ENCODE results near the gene TAGAP. TPM values are rescaled to one million over a fixed set of nuclear protein-coding genes. Genes with fewer than 3 reads are reported as not detected.

Gene TAGAP
- total and polyA plus RNA-seq, 9 of the 15 experiments (the other 6 are each of a cell fraction or from before 2014, with no cell fraction given): 0.07 TPM; not detected in 8

DNA sequence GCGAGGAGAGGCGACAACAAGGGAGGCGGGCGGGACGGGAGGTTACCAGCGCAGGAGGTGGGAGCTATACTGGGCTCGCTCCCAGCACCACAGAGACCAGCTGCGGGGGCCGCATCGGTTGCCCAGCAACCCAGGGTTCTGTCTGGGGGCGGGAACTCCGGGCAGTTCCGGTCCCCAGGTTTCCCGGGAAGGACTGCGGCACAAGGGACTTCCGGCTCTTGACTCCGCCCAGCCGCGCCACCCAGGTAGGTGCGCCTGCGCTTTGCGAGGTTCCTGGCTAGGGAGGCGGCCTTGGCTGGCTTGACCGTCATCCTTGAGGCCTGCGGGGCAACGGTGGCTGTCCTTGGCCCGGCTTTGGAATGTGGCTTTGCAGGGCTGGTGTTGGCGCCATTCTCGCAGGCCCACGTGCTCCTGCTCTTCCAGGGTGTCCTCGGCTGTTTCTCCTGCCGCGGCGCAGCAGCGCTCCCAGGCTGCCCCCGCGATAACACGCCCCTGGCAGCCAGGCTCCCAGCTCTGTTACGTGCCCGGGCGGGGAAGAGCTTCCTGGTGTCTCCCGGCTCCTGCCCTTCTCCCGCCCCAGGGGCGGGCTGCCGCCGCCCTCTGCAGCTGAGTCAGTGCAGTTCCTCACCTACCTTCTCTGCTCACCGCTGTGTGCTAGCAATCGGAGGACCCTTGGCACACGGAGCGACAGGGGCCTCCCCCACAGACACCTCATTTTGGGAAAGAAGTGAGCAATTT is 45.0 kb downstream of the TAGAP start, which contains the start of gene RSPH3 (continued):
- TF ChIP-seq, protein P1, sequence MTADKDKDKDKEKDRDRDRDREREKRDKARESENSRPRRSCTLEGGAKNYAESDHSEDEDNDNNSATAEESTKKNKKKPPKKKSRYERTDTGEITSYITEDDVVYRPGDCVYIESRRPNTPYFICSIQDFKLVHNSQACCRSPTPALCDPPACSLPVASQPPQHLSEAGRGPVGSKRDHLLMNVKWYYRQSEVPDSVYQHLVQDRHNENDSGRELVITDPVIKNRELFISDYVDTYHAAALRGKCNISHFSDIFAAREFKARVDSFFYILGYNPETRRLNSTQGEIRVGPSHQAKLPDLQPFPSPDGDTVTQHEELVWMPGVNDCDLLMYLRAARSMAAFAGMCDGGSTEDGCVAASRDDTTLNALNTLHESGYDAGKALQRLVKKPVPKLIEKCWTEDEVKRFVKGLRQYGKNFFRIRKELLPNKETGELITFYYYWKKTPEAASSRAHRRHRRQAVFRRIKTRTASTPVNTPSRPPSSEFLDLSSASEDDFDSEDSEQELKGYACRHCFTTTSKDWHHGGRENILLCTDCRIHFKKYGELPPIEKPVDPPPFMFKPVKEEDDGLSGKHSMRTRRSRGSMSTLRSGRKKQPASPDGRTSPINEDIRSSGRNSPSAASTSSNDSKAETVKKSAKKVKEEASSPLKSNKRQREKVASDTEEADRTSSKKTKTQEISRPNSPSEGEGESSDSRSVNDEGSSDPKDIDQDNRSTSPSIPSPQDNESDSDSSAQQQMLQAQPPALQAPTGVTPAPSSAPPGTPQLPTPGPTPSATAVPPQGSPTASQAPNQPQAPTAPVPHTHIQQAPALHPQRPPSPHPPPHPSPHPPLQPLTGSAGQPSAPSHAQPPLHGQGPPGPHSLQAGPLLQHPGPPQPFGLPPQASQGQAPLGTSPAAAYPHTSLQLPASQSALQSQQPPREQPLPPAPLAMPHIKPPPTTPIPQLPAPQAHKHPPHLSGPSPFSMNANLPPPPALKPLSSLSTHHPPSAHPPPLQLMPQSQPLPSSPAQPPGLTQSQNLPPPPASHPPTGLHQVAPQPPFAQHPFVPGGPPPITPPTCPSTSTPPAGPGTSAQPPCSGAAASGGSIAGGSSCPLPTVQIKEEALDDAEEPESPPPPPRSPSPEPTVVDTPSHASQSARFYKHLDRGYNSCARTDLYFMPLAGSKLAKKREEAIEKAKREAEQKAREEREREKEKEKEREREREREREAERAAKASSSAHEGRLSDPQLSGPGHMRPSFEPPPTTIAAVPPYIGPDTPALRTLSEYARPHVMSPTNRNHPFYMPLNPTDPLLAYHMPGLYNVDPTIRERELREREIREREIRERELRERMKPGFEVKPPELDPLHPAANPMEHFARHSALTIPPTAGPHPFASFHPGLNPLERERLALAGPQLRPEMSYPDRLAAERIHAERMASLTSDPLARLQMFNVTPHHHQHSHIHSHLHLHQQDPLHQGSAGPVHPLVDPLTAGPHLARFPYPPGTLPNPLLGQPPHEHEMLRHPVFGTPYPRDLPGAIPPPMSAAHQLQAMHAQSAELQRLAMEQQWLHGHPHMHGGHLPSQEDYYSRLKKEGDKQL (CRISPR knock-in tag; IDR thresholded peaks at IDR 0.05; ENCODE audit: borderline replicate concordance): no peak
- TF ChIP-seq ZNF436 (CRISPR knock-in tag; IDR thresholded peaks at IDR 0.05): no peak
- peak; percentile 99 for TF ChIP-seq GABPA (tag; conservative IDR thresholded peaks at IDR 0.05; ENCODE audit: low read depth)
- no peak for TF ChIP-seq MCM2 (IDR thresholded peaks at IDR 0.05; ENCODE audit: low read depth)
- peak; percentile 16; the same call in 1 of the 2 replicates for TF ChIP-seq CBFA2T3 (IDR thresholded peaks at IDR 0.05)
- no peak for TF ChIP-seq PTBP1 (IDR thresholded peaks at IDR 0.05; ENCODE audit: low read depth, low read length)
- no peak for TF ChIP-seq MTA2 (IDR thresholded peaks at IDR 0.05; ENCODE audit: low read depth)
- TF ChIP-seq, protein P2, sequence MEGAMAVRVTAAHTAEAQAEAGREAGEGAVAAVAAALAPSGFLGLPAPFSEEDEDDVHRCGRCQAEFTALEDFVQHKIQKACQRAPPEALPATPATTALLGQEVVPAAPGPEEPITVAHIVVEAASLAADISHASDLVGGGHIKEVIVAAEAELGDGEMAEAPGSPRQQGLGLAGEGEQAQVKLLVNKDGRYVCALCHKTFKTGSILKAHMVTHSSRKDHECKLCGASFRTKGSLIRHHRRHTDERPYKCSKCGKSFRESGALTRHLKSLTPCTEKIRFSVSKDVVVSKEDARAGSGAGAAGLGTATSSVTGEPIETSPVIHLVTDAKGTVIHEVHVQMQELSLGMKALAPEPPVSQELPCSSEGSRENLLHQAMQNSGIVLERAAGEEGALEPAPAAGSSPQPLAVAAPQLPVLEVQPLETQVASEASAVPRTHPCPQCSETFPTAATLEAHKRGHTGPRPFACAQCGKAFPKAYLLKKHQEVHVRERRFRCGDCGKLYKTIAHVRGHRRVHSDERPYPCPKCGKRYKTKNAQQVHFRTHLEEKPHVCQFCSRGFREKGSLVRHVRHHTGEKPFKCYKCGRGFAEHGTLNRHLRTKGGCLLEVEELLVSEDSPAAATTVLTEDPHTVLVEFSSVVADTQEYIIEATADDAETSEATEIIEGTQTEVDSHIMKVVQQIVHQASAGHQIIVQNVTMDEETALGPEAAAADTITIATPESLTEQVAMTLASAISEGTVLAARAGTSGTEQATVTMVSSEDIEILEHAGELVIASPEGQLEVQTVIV (CRISPR knock-in tag; IDR thresholded peaks at IDR 0.05; ENCODE audit: borderline replicate concordance): no peak
- TF ChIP-seq ZNF175 (CRISPR knock-in tag; IDR thresholded peaks at IDR 0.05; ENCODE audit: low read depth): no peak
- TF ChIP-seq KDM5B (IDR thresholded peaks at IDR 0.05; ENCODE audit: insufficient replicate concordance, low read depth, low read length): peak; percentile 98
- TF ChIP-seq NR4A1 (CRISPR knock-in tag; IDR thresholded peaks at IDR 0.05): no peak
- TF ChIP-seq NR4A1 (tag; IDR thresholded peaks at IDR 0.05): peak; percentile 78; the same call in 1 of the 2 replicates
- TF ChIP-seq SIRT6 (IDR thresholded peaks at IDR 0.05; ENCODE audit: low read depth, low read length): no peak
